Hippocampal formation (tissue), 2 donors: Measurements from ENCODE around the gene AMBRA1.
A peak's percentile ranks its signal among the peaks of the same experiment; 100 is the strongest.

Experiments used
- DNase-seq, 2 donors: peaks; one replicate each; lab custom pipeline; 2025; lab: John Stamatoyannopoulos, UW

Gene AMBRA1

DNA sequence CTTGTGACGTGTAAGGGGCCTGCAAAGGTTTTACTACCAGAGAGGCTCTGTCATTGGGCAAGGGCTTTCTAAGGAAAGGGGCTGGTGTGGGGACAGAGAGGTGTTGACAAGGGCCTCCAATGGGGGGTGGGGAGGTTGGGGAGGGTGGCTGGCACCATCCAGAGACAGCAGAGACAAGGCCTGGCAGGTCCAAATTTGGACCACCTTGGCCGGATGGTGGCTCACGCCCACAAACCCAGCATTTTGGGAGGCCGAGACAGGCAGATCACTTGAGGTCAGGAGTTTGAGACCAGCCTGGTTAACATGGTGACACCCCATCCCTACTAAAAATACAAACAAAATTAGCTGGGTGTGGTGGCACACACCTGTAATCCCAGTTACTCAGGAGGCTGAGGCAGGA, 200.1 kb downstream of the AMBRA1 start:
- no peak for DNase-seq

DNA sequence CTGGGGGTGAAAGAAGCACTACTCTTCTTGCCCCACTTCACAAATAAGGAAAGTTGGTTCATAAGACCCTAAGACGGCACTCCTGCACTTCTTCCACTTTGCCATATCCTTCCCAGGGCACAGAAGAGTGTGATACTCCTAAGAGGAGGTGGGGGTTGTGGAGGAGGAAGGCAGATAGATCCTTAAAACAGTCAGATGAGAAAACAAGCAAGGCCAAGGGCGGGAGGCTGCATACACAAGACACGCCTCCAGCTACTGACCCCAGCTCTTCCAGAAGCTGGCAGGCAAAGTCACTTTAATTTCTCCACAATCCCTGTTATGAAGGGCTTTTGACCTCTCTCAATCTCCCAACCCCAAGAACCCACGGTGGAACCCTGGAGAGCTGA, 200.6 kb downstream of the AMBRA1 start:
- no peak for DNase-seq

DNA sequence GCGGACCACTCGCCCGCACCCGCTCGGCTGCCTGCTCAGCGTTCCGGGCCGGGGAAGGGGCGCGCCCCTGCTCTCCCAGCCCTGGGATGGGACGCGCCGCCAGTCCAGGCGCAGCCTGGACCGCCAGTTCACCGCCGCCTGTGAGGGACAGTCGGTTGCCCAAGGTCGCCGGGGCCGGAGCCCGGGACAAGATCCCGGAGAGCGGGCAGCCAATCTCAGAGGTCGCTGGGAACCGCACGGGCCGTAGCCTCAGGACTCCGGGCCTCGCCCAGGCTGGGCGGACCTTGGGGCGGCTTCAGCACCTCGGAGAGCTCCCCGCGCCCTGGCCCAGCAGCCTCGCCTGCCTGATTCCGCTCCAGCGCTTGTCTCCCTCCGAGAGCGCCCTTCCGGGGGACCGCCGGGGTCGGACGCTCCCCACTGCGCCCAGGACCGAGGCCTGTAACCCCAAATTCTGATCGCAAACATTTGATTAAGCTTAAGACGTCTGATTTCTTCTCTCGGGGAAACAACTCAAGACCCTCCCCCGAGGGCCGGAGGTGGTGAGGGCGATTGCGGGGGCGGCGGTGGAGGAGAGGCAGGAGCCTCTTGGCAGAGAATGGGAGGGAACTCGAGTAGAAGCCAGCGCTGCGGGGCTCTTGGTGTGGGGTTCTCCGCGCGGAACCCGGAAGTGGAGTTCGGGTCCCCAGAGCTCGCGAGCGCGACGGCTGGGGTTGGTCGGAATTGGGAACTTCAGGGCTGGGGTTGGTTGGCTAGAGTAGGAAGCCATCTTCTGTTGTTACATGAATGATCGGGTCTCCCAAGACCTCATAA, 201.2 kb downstream of the AMBRA1 start:
- DNase-seq = peak; percentile 55 to 75

DNA sequence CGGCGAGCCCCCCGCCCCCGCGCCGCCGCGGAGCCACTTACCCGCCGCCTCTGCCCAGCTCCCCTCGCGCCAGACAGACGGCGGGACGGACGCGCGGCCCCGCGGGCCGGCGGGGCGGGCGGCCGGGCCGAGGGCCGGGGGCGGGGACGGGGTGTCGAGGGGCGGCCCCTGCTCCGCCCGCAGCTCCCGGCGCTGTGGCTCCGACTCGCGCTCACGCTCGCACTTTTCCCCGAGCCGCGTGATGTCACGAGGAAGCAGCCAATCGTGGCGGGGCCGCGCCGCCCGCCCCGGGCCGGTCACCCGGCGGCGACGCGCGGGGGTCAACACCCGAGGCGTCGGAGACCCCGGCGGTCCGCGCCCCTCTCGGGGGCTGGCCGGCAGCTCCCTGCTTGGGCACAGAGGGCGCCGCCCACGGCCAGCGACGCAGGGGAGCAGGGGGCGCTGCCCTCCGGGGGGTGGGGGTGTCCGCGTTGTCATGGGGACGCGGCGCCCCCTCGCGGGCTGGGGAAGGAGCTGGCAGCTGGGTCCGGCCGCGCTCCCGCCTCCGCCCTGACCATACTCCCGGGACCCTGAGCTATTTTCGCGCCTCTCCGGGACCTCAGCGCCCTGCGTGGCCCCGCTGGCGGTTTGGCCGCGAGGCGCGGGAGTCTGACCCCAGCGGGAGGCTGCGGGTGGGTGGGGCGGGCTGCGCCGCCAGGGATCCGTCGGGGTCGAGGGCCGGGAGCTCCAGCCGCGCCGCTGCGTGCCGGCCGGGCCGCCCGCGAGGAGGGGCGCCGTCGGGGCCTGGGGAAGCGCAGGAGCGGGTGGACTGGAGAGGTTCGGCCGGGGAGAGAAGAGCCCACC, 202.0 kb downstream of the AMBRA1 start, which contains the start of gene CHRM4:
Gene CHRM4 (minus strand): TSS at position 199 of the 843 bp plus-strand sequence. CDS start 5,219 bp downstream, outside the sequence.
- DNase-seq = peak in 1 of 2 donors; percentile 35

DNA sequence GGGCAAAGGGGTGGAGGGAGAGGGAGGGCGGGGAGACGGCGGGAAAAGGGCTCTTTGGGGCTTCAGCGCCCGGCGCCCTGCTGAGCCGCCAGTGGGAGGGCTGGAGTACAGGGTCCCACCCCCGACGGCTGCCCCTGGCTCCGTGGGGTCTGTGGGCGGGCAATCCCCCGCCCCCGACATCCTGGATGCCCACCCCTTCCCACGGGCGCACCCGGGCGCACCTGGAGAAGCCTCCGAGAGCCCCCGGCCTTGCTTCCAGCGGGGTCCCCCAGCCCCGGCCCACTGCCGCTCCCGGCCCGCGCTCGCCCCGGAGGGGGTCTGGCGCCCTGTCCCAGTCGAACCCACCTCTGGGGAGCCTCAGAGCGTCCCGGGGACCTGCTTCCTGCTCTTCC, 202.6 kb downstream of the AMBRA1 start:
- no peak for DNase-seq

DNA sequence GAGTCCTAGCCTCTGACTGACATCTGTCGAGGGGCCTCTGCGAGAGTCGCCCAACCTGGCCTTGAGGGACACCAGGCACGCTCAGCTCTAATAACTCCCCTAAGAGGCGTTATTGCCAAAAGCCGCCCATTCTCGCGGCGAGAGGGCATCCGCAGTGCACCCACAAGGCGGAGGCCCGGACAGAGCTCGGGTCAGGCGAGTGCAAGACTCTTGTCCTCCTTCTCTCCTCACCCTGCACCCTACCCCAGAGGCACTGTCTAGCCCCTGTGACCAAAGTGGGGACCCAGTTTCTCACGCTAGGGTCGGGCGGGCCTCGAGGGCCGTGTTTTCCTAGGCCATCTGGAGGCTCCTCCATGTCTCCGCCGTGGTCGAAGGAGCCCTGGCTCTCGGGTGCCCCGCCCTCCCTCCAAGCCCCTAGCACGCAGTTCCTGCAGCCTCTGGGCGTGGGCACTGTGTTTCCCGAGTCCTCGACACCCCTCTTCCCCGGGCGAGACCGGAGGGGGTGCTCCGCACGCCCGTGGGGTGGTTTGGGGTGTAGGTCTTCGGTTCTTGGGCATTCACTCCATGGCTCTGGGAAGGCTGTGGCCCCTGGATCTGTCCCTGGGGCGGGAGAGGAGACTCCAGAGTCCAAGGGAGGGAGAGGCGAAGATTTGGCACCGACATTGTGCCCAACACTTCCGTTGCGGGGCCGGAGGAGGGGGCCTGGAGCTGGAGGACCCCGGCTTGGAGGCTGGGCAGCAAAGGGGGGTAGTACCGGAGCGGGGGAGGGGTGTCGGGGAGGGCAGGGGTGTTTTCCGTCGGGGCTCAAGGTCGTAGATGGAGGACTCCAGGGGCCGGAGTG, 203.3 kb downstream of the AMBRA1 start:
- no peak for DNase-seq

DNA sequence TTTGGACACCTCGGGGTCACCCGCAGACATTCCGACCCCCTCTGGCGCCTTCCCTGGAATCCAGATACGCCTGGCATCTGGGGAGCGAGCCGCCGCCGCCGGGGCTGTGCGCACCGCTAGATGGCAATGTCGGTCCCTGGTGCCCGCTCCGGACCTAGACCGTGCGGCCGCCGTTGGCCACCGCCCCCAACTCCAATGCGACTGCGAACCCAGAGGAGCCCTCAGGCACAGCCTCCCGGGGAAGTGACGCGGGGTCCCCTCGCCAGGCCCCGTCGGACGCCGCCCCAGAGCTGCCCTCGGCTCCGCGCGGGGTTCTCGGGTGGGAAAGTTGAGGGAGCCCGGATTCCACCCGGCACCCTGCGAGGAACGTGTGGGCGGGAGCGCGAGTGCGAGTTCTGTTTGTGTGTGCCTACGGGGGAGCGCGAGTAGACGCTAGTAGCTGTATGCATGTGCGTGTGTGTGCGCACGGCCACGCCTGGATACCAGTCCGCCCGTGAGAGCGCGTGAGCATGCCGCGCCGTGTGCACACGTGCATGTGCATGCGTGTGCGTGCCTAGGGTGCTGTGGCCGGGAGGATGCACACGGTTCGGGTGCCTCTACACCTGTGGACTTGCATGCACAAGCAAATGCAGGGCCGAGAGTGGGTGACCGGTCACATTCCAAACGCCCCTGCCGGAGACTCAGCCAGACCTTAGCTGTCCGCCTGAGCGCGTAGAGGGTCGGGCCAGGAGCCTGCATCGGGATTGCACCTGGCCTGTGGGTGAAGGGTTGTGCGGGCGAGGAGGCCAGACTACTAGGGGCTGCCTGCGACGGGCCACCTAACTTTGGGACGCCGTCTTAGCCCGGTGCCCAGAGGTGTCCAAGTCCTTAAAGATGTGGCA, 204.1 kb downstream of the AMBRA1 start:
- peak; percentile 39 to 48 for DNase-seq

DNA sequence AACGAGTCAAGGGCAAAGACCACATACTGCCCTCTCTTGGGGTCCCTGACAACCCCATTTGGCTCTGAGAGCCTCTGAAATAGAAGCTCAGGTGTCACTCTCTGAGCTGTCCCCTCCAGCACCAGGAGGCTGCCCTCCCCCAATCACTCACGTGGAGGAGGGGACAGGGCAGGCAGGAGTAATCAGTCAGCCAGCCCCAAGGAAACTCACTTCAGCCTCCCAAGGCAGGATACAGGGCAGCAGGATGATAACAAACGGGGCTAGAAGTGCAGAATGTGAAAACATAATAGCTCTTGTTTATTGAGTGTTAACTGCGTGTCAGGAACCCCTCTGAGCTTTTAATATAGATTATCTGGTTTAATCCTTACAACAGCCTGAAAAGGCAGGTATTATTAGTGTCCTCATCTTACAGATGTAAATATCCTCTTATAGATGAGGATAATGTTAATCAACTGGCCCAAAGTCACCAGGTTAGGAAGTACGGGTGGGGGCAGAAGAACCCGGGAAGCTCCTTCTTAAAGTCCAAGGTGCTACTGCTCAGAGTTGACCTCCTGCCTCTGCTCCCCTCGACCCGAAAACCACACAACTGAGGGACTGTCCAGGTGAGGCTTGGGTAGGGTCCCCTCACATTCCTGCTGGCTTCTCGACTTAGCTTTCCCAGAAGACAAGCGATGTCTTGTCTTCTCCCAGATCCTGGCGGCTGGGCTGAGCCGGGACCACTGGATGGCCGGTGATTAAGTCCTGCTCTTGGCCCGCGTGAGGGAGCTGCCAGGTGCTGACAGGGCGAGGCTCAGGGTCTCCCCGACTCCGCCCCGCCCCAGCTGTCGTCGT, 205.0 kb downstream of the AMBRA1 start:
- no peak for DNase-seq

DNA sequence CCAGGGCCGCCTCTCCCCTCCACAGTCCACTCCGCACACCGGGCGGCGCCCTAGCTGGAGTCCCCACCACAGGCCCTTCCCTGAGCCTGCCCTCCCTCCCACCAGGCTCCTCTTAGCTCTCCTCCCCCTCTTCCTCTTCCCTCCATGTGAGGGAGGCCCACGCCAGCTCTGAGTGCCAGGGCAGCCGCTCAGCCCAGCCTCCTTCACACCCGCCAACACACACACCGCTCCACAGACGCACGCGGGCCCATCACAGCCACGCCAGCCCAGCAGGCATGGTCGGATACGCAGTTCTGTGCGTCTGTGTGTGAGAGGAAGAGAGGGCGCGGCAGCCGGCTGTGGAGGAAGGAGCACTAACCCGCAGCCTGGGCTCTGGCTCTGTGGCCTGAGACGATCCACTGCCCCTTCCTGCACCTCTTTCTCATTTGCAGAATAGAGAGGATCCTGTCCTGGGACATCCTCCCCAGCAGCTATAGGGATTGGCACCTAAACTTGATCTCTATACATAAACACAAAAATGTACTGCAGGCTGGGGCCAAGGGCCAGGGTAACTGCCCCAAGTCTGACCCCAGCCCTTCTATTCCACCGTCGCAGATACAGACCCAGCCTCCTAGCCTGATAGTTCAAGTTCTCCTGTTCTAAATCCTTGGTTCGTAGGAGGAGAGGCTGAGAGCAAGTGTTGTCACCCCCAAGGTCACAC, 205.8 kb downstream of the AMBRA1 start:
- no peak for DNase-seq

DNA sequence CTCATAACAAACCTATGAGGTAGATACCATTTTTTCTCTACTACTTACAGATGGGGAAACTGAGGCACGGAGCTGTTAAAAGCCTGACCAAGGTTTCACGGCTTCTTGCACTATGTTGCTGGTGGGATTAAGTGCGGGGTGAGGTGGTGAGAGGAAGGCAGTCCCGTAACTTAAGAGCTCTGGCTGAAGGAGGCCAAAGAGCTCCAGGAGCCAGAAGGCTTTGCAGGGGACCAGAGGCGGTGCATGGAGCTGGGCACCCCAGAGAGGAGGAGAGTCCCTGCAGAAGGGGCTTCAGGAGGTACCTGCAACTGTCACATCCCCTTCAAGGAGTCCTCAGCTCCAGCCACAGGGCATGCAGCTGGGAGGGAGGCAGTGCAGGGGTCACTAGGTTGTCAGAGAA, 206.4 kb downstream of the AMBRA1 start:
- DNase-seq = no peak

DNA sequence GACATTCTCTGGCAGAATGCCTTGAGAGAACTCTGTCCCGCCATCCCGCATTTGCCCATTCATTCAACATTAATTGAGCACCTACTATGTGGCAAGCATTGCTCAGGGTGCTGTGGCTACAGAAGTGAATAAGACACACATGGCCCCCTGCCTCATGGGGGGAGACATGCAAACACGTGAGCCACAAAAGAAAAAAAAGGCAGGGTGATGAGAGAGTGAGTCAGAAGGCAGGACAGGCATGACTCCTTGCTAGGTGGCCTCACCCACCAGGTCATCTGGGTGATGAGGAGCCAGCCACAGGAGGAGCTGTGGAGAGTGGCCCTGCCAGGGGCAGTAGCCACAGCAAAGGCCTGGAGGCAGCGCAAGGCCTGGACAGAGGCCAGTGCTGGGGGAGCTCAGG, 207.1 kb downstream of the AMBRA1 start:
- DNase-seq = no peak

DNA sequence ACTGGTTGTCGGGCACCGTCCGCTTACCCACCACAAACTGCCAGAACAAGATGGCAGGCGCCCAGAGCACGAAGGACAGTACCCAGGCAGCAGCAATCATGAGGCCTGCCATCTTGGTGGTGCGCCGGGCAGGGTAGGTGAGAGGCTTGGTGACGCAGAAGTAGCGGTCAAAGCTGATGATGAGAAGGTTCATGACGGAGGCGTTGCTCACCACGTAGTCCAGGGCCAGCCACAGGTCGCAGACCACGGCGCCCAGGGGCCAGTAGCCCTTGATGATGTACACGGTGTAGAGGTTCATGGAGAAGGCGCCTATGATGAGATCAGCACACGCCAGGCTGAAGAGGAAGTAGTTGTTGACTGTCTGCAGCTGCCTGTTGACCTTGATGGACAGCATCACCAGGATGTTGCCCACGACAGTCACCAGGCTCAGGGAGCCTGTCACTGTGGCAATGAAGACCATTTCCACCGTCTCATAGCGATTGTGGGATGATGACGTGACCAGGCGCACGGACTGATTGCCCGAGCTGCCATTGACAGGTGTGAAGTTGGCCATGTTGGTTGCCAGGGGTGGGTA, 207.7 kb downstream of the AMBRA1 start:
- no peak for DNase-seq

DNA sequence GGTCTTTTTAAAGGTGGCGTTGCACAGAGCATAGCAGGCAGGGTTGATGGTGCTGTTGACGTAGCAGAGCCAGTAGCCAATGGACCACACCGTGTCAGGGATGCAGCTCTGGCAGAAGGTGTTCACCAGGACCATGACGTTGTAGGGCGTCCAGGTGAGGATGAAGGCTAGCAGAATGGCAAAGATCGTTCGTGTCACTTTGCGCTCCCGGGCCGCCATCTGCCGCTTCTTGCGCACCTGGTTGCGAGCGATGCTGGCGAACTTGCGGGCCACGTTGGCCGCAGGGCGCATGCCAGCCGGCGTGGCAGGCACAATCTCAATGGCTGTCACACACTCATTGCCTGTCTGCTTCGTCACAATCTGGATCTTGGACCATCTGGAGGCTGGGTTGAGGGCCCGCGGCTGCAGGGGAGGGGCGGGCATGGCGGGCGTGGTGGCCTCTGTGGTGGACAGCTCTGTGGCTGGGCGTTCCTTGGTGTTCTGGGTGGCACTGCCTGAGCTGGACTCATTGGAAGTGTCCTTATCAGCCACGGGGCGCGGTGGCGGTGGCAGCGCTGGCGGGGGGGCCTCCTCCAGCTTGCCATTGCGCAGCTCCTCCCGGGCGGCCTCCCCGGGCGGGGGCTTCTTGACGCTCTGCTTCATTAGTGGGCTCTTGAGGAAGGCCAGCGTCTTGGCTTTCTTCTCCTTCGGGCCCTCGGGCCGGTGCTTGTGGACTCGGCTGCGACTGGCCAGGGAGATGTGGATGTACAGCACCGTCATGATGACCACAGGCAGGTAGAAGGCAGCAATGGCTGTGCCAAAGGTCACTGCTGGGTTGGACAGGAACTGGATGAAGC, 208.4 kb downstream of the AMBRA1 start:
- DNase-seq = no peak

DNA sequence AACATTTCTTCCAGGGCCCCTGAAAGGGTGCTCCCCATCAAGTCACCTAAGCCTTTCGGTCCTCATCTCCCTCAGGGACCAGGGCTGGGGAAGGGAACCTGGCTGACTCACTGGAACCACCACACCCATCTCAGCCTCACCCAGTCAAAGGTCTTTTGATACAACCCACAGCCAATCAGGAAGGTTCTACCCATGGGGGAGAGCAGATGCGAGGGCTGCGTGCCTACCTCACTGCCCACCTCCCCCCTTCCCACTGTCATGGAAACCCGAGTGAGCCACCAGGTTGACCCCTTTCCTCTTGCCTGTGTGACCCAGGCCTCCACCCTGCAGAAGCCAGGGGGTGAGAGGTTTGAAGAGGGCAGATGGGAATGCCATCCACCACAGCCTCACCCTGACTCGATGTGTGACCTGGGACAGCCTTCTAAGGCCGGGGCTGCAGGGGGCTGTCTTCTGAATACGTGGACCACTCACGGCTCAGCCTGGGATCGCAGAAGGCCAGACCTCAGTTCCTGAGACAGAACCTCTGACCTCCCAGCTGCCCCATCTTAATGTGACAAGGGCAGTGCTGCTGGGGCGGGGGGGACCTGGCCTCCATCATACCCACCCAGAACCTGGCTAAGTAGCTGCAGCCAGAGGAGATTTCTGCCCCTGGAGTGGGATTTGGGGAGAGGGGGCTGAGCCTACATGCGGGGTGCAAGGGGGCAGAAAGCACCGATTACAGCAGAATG, 209.7 kb downstream of the AMBRA1 start:
- no peak for DNase-seq

DNA sequence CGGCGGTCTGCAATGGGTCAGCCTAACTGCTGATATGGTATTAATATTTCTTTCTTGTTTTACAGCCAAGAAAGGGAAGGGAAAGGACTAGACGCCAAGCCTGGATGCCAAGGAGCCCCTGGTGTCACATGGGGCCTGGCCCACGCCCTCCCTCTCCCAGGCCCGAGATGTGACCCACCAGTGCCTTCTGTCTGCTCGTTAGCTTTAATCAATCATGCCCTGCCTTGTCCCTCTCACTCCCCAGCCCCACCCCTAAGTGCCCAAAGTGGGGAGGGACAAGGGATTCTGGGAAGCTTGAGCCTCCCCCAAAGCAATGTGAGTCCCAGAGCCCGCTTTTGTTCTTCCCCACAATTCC, 210.4 kb downstream of the AMBRA1 start:
- DNase-seq = no peak

DNA sequence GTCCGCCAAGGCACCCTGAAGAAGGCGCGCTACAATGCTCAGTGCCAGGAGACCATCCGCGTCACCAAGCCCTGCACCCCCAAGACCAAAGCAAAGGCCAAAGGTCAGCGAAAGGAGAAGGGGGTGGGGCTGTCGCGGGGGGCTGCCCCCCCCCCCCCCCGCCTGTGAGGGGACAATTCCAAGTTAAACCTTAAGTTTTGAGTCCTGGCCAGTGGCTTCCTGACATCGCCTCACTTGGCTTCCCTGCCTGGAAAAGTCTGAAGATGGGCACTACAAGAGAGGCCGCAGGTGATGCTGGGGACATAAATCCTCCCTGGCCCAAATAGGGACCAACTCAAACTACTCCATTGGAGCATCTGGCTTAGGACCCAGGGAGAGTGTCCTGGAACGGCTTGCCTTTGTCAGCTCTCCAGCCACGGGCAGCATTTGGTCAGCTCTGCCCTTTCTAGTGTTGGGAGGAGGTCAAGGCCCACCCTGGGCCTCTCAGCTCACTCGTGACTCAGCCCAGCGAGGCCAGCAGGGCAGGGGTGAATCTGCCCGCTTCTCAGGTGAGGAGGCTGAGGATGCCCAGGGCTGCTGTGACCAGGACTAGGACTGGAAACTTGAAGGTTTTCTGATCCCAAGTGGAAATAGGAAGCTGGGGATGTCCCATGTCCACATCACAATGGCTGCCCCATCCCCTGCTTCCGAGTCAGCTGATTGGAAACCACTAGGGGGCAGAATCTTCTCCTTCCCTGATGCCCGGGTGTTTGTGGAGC, 211.0 kb downstream of the AMBRA1 start:
- DNase-seq = no peak
